Nephron progenitor cell (in vitro differentiated cells): ENCODE data around the gene CHD5.

Source experiments
- DNase-seq: peaks from one replicate; pipeline ENCODE4 v3.0.0; 2021
- H3K27ac Mint-ChIP-seq: 2 replicates; pipeline ENCODE4 v1.8.0; 2021; ENCODE audit warnings: mild to moderate bottlenecking, moderate library complexity, mixed read lengths
- H3K27me3 Mint-ChIP-seq: 2 replicates; pipeline ENCODE4 v1.8.0; 2021; ENCODE audit warnings: mild to moderate bottlenecking, low read depth, mixed read lengths; ENCODE audit not compliant: poor library complexity
- H3K36me3 Mint-ChIP-seq: 2 replicates; pipeline ENCODE4 v1.8.0; 2021; ENCODE audit warnings: low read depth, mixed read lengths
- H3K4me1 Mint-ChIP-seq: 2 replicates; pipeline ENCODE4 v1.8.0; 2021; ENCODE audit warnings: mixed read lengths
- H3K4me3 Mint-ChIP-seq: 2 replicates; pipeline ENCODE4 v1.8.0; 2021; ENCODE audit warnings: mild to moderate bottlenecking, moderate library complexity, mixed read lengths
- H3K9me3 Mint-ChIP-seq: 2 replicates; pipeline ENCODE4 v1.8.0; 2021; ENCODE audit warnings: mild to moderate bottlenecking, moderate library complexity, mixed read lengths
- CTCF ChIP-seq: fragments of 200-600 bp; sonication (generic); IDR thresholded peaks from 2 replicates; pipeline ENCODE4 v1.5.0; 2021; ENCODE audit warnings: antibody characterized with exemption

CHD5 gene

GRCh38 chr1:6105218-6105679, 74.9 kb downstream of the CHD5 start:
- no peak for DNase-seq
- peaks cover 10% of the 10 kb centered on the region for H3K4me1 Mint-ChIP-seq
- H3K9me3 Mint-ChIP-seq, result no peaks in the 10 kb centered on the region
- H3K27ac Mint-ChIP-seq, result no peak overlapping the region
- TF ChIP-seq CTCF, result no peak
- peaks cover 25% of the 10 kb centered on the region for H3K27me3 Mint-ChIP-seq
- H3K4me3 Mint-ChIP-seq, result no peak overlapping the region
- no peaks in the 10 kb centered on the region for H3K36me3 Mint-ChIP-seq

DNA sequence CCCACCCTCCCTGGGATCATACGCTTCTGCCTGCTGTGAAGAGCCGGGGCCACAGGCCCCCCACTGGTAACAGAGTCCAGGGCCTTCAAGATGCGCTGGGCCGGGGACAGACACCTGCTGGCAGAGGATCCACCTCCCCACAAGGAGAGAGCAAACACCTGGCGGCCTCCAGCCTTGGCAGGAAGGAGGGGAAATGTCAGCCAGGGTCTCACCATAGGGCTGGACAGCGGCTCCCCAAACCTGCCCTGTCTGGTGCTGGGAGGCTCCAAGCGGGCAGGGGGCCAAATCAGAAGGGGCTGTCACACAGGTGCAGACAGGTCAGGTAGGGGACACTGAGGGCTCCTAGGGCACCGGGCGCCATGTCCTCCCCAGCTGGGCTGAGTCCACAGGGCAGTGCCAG, 75.5 kb downstream of the CHD5 start:
- Mint-ChIP-seq H3K4me1 (peaks cover 10% of the 10 kb centered on the region), H3K9me3 (no peaks in the 10 kb centered on the region), H3K27me3 (peaks cover 23% of the 10 kb centered on the region), H3K36me3 (no peaks in the 10 kb centered on the region), H3K4me3 (no peak overlapping the region), H3K27ac (no peak overlapping the region)
- DNase-seq, result peak; percentile 0
- TF ChIP-seq CTCF, result no peak

DNA sequence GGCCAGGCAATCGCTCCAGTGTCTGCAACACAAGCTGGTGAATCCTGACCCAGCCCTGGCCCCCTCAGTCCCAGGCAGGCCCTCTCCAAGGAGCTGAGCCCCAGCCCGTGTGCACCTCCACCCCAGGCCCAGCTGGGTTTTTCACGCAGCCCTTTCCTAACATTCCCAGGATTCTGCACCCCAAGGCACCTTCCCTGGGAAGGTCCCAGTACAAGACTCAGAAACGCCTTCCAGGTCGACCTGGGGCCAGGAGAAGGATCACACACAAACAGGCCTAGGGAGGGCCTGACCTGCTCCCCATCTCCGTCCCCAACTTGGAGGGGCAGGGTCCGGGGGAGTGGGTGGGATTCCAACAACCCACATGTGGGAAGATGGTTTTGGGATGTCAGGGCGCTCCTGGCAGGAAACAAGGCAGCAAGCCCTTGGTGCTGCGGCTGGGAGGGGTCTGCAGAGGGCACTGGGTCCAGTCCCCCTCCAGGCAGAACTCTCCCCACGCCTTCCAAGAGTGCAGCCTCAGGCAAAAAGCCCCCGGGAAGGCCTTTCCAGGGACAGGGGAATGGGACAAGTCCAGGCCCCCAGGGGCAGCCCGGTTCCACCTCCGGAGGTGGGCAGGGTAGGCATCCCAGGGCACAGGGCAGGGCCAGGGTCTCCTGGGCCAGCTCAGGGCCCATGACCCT, 76.1 kb downstream of the CHD5 start:
- no peak for TF ChIP-seq CTCF
- Mint-ChIP-seq H3K4me1 (peaks cover 10% of the 10 kb centered on the region), H3K4me3 (no peak overlapping the region), H3K36me3 (no peaks in the 10 kb centered on the region), H3K27me3 (peaks cover 19% of the 10 kb centered on the region), H3K9me3 (no peaks in the 10 kb centered on the region), H3K27ac (no peak overlapping the region)
- DNase-seq, result peak; percentile 1

- no peak overlapping the region for H3K4me3 Mint-ChIP-seq
- no peaks in the 10 kb centered on the region for H3K36me3 Mint-ChIP-seq
- no peaks in the 10 kb centered on the region for H3K9me3 Mint-ChIP-seq
- peaks cover 14% of the 10 kb centered on the region for H3K4me1 Mint-ChIP-seq
- no peak overlapping the region for H3K27ac Mint-ChIP-seq
- peaks cover 16% of the 10 kb centered on the region for H3K27me3 Mint-ChIP-seq
- no peak for TF ChIP-seq CTCF
- DNase-seq, result peak; percentile 1
Observed at GRCh38 chr1:6103111-6103853, 76.8 kb downstream of the CHD5 start.

GRCh38 chr1:6102532-6102845, 77.6 kb downstream of the CHD5 start:
- H3K27me3 Mint-ChIP-seq, result peaks cover 11% of the 10 kb centered on the region
- TF ChIP-seq CTCF, result no peak
- H3K4me3 Mint-ChIP-seq, result no peak overlapping the region
- DNase-seq, result peak; percentile 4
- H3K36me3 Mint-ChIP-seq, result no peaks in the 10 kb centered on the region
- peaks cover 20% of the 10 kb centered on the region for H3K4me1 Mint-ChIP-seq
- no peak overlapping the region for H3K27ac Mint-ChIP-seq
- H3K9me3 Mint-ChIP-seq, result no peaks in the 10 kb centered on the region
